ENCODE data around the gene SVOP. TPM values are rescaled to one million over a fixed set of nuclear protein-coding genes. Genes with fewer than 3 reads are reported as not detected.
A peak's percentile ranks its signal among the peaks of the same experiment; 100 is the strongest.
"Not testable (repeated sequence)": the region's sequence is repeated elsewhere in the genome, so short reads cannot be mapped to it uniquely, and the experiment has no call there.

The SVOP gene
- not detected for polyA plus RNA-seq

- no peaks in the 10 kb centered on the region for H3K36me3 Mint-ChIP-seq
- peaks cover 0 to 2% (median 2%) of the 10 kb centered on the region in 3 donors for H3K4me1 Mint-ChIP-seq
- H3K27me3 Mint-ChIP-seq: peaks cover 25% of the 10 kb centered on the region
- no peak within 1 kb of the TSS for H3K27ac Mint-ChIP-seq
- peak within 1 kb of the TSS in 2 of 4 donors; percentile 8 to 24 for H3K4me3 Mint-ChIP-seq
- H3K9me3 Mint-ChIP-seq: peaks cover 0 to 2% (median 0%) of the 10 kb centered on the region in 3 donors
These were observed at the start of gene SVOP for GRCh38 chr12:109020796-109021380. Gene SVOP (minus strand): TSS chr12:109021068. CDS start chr12:109020868, 200 bp downstream.

DNA sequence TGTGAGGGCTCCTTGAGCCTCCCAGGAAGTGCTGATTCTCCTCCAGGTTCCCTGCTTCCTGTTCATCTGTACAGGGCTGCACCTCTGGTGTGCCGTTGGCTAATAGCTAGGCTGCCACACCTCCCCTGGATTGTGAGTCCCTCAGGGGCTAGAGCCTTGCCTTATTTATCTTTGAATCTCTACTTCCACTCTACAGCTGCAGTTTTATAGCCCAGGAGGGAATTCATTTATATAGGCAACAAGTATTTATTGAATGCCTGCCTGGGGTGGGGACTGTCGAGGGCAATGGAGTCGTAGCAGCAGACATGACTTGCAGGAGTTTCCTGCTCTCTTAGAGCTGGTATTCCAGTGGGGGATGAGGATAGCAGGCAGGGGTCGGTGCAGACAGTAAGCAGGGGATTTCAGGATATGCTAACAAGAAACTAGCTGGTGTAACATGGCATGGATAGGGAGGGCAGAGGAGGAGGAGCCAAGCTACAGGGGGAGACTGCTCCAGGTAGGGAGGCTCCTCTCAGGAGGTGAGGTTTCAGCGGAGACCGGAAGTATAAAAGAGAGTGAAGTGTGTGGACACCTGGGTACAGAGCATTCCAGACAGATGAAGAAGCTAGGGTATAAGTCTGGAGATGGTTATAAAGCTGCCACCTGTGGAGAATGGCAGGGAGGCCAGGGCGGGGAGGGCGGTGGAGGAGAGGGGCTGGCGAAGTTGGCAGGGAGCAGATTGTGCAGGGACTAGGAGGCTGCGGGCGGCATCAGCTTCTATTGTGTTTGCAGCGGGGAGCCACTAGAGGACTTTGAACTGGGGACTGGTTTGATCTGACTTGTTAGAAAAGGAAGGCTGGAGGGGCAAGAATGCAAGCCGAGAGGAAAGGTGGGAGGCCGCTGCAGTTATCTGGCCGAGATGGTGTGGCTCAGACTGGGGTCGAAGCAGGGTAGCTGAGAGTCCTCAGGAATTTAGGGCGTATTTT lies 48.7 kb upstream of the SVOP start:
- peaks cover 13% of the 10 kb centered on the region for H3K36me3 Mint-ChIP-seq
- peak overlapping the region in 1 of 4 donors; percentile 68 for H3K4me3 Mint-ChIP-seq
- H3K4me1 Mint-ChIP-seq: no peaks in the 10 kb centered on the region
- no peaks in the 10 kb centered on the region for H3K9me3 Mint-ChIP-seq
- no peak overlapping the region for H3K27ac Mint-ChIP-seq
- H3K27me3 Mint-ChIP-seq: no peaks in the 10 kb centered on the region

GRCh38 chr12:109065853-109066193 lies 45.0 kb upstream of the SVOP start:
- Mint-ChIP-seq H3K36me3 (peaks cover 14% of the 10 kb centered on the region), H3K9me3 (no peaks in the 10 kb centered on the region), H3K4me3 (no peak overlapping the region), H3K27ac (no peak overlapping the region), H3K4me1 (peaks cover 0 to 3% (median 1%) of the 10 kb centered on the region in 3 donors), H3K27me3 (no peaks in the 10 kb centered on the region)

DNA sequence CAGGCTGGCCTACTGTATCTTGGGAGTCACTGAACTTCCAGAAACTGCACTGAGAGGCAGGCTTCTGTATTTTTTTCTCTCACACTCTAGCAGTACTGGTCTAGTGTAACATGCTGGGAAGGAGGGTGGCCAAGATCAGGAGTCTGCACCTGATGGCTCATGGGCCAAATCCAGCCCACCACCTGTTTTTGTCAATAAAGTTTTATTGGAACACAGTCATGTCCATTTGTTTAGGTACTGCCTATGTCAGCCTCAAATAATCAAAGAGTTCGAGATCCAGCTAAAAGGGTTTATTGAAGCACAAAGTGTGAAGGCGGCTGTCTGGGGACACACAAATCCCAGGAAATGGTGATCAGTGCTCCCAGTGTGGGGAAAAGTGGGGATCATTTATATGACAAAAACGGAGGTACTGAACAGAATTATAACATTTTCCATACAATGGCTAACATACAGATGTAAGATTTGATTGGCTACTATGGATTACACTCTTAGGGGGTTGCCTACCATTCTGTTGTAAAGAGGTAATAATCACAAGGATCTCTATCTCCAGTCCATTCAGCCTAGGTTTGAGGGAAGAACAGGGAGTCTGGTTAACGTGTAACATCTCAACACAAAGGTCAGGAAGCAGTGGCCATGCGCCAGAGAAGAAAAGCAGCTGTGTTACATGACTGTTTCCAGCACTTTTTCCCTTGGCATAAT lies 44.4 kb upstream of the SVOP start:
- no peak overlapping the region for H3K4me3 Mint-ChIP-seq
- H3K36me3 Mint-ChIP-seq: peaks cover 11% of the 10 kb centered on the region
- H3K27ac Mint-ChIP-seq: no peak overlapping the region
- H3K27me3 Mint-ChIP-seq: no peaks in the 10 kb centered on the region
- peaks cover 0 to 3% (median 1%) of the 10 kb centered on the region in 3 donors for H3K4me1 Mint-ChIP-seq
- H3K9me3 Mint-ChIP-seq: no peaks in the 10 kb centered on the region

DNA sequence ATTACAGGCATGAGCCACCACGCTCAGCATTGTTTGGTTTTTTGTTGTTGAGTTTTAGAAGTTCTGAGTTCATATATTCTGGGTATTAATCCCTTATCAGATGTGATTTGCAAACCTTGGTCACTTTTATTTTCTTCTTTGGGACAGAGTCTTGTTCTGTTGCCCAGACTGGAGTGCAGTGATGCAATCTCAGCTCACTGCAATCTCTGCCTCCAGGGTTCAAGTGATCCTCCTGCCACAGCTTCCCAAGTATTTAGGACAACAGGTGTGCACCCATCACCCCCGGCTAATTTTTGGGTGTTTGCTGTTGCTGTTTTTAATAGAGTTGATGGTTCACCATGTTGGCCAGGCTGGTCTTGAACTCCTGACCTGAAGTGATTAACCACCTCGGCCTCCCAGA lies 43.3 kb upstream of the SVOP start:
- Mint-ChIP-seq H3K27me3 (no peaks in the 10 kb centered on the region), H3K4me1 (peaks cover 0 to 3% (median 1%) of the 10 kb centered on the region in 3 donors), H3K27ac (no peak overlapping the region), H3K36me3 (peaks cover 10% of the 10 kb centered on the region), H3K4me3 (no peak overlapping the region), H3K9me3 (no peaks in the 10 kb centered on the region)

DNA sequence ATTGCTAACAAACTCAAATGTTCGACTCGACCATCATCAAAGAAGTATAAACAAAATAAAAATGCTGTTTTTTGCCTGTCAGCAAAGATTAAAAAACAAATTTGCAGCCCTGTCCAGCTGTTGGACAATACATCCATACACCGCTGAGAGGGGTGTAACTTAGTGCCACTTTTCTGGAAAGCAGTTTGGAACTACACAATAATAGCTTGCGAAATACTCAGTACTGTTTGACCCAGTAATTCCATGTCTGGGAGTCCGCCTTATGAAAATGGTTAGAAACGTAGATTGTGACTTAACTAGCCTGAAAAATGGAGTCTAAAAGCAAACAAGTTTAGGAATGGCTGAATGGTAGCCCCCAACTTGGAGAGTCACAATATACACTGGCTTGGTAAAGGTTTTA lies 37.9 kb upstream of the SVOP start:
- Mint-ChIP-seq H3K27me3 (no peaks in the 10 kb centered on the region), H3K36me3 (peaks cover 8% of the 10 kb centered on the region), H3K4me3 (no peak overlapping the region), H3K9me3 (no peaks in the 10 kb centered on the region), H3K27ac (no peak overlapping the region), H3K4me1 (peaks cover 3 to 7% (median 3%) of the 10 kb centered on the region in 3 donors)

GRCh38 chr12:109057376-109057775 lies 36.5 kb upstream of the SVOP start:
- Mint-ChIP-seq H3K27me3 (no peaks in the 10 kb centered on the region), H3K4me1 (peaks cover 3 to 11% (median 6%) of the 10 kb centered on the region in 3 donors), H3K9me3 (no peaks in the 10 kb centered on the region), H3K36me3 (peaks cover 3% of the 10 kb centered on the region), H3K4me3 (no peak overlapping the region), H3K27ac (no peak overlapping the region)

- Mint-ChIP-seq H3K27me3 (no peaks in the 10 kb centered on the region), H3K36me3 (peaks cover 3% of the 10 kb centered on the region), H3K4me3 (no peak overlapping the region), H3K9me3 (no peaks in the 10 kb centered on the region), H3K27ac (no peak overlapping the region), H3K4me1 (peaks cover 5 to 16% (median 10%) of the 10 kb centered on the region in 3 donors)
These were observed 36.0 kb upstream of the SVOP start for GRCh38 chr12:109056891-109057290.

DNA sequence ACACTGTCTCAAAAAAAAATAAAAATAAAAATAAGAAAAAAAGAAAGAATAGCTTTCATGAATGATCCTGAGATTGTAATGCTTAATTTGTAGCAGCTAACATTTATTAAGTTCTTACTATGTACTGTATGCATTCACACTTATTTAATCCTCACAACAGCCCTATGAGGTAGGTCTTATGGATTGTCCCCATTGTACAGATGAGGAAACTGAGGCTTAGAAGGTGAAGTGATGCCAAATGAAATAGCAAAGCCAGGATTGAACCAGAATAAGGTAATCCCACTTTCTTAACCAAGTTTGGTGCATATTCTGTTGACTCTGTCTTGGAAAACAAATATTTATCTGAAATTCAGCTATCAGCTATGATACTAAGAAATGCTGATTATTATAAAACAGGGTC lies 33.7 kb upstream of the SVOP start:
- Mint-ChIP-seq H3K27me3 (no peaks in the 10 kb centered on the region), H3K4me3 (peak overlapping the region in 1 of 4 donors; percentile 33), H3K27ac (peak overlapping the region in 2 of 3 donors; percentile 77 to 93), H3K36me3 (peaks cover 3% of the 10 kb centered on the region), H3K9me3 (no peaks in the 10 kb centered on the region), H3K4me1 (peaks cover 7 to 18% (median 12%) of the 10 kb centered on the region in 3 donors)

GRCh38 chr12:109054124-109054513 lies 33.3 kb upstream of the SVOP start:
- peaks cover 8 to 18% (median 12%) of the 10 kb centered on the region in 3 donors for H3K4me1 Mint-ChIP-seq
- not testable (repeated sequence) for H3K36me3 Mint-ChIP-seq, H3K9me3 Mint-ChIP-seq, H3K27me3 Mint-ChIP-seq
- peak overlapping the region; percentile 87 to 100 (median 96) for H3K4me3 Mint-ChIP-seq
- peak overlapping the region; percentile 77 to 97 (median 93) for H3K27ac Mint-ChIP-seq

GRCh38 chr12:109053382-109054123 lies 32.7 kb upstream of the SVOP start:
- no peaks in the 10 kb centered on the region for H3K27me3 Mint-ChIP-seq
- H3K9me3 Mint-ChIP-seq: no peaks in the 10 kb centered on the region
- peak overlapping the region; percentile 77 to 97 (median 93) for H3K27ac Mint-ChIP-seq
- peak overlapping the region; percentile 87 to 100 (median 96) for H3K4me3 Mint-ChIP-seq
- H3K36me3 Mint-ChIP-seq: peaks cover 3% of the 10 kb centered on the region
- peaks cover 9 to 18% (median 12%) of the 10 kb centered on the region in 3 donors for H3K4me1 Mint-ChIP-seq

GRCh38 chr12:109052414-109053323 lies 31.8 kb upstream of the SVOP start, which contains the start of gene USP30:
Gene USP30 (plus strand): TSS chr12:109052576. CDS start chr12:109052679, 103 bp downstream.
- H3K4me3 Mint-ChIP-seq: peak within 1 kb of the TSS; percentile 87 to 100 (median 96)
- peaks cover 9 to 18% (median 12%) of the 10 kb centered on the region in 3 donors for H3K4me1 Mint-ChIP-seq
- no peaks in the 10 kb centered on the region for H3K9me3 Mint-ChIP-seq
- H3K27ac Mint-ChIP-seq: peak within 1 kb of the TSS; percentile 77 to 97 (median 93)
- H3K36me3 Mint-ChIP-seq: peaks cover 3% of the 10 kb centered on the region
- H3K27me3 Mint-ChIP-seq: no peaks in the 10 kb centered on the region

DNA sequence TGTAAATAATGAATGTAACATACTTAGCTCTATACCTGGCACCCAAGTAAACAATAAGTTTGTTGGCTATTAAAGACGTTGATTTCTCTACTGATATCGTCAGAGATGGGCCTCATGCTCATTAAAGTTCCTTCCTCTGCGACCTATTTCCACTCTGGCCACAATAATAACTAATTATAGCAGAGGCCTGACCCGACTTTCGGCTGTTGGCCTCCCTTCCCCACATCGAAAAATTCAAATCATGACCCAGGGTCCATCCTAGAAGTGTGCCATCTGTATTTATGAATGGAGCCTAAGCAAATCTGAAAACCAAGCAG lies 31.2 kb upstream of the SVOP start:
- Mint-ChIP-seq H3K4me3 (peak overlapping the region; percentile 87 to 100 (median 96)), H3K27me3 (no peaks in the 10 kb centered on the region), H3K9me3 (no peaks in the 10 kb centered on the region), H3K4me1 (peaks cover 9 to 18% (median 12%) of the 10 kb centered on the region in 3 donors), H3K36me3 (peaks cover 3% of the 10 kb centered on the region), H3K27ac (peak overlapping the region; percentile 14 to 97 (median 77))
